NCI-H345 (cell line): ENCODE measurements around the gene TRIM9.
A peak's percentile ranks its signal among the peaks of the same experiment; 100 is the strongest.

Source experiments
- DNase-seq: peaks from one replicate; lab custom pipeline; 2025; lab: John Stamatoyannopoulos, UW

The TRIM9 gene

GRCh38 chr14:51093371-51094281 is 1.3 kb downstream of the TRIM9 start:
- DNase-seq, result peak; percentile 81

- no peak for DNase-seq
These were observed 1.9 kb downstream of the TRIM9 start for GRCh38 chr14:51092965-51093364.

GRCh38 chr14:51089278-51089677 is 5.6 kb downstream of the TRIM9 start:
- no peak for DNase-seq

GRCh38 chr14:51087031-51087441 is 7.9 kb downstream of the TRIM9 start:
- DNase-seq, result peak; percentile 7

- DNase-seq, result no peak
These were observed 8.9 kb downstream of the TRIM9 start for GRCh38 chr14:51086044-51086443.

- DNase-seq, result no peak
These were observed 9.9 kb downstream of the TRIM9 start for GRCh38 chr14:51084962-51085361.

- DNase-seq, result no peak
These were observed 10.4 kb downstream of the TRIM9 start for GRCh38 chr14:51084507-51084906.

- no peak for DNase-seq
These were observed 12.6 kb downstream of the TRIM9 start for GRCh38 chr14:51082349-51082748.

GRCh38 chr14:51081712-51082111 is 13.2 kb downstream of the TRIM9 start:
- DNase-seq, result no peak

- no peak for DNase-seq
These were observed 13.7 kb downstream of the TRIM9 start for GRCh38 chr14:51081209-51081608.

GRCh38 chr14:51080645-51081044 is 14.3 kb downstream of the TRIM9 start:
- DNase-seq, result no peak

GRCh38 chr14:51079489-51079888 is 15.4 kb downstream of the TRIM9 start:
- peak; percentile 43 for DNase-seq

GRCh38 chr14:51079085-51079484 is 15.8 kb downstream of the TRIM9 start:
- no peak for DNase-seq

GRCh38 chr14:51074701-51075385 is 20.1 kb downstream of the TRIM9 start:
- DNase-seq, result no peak

- no peak for DNase-seq
These were observed 21.2 kb downstream of the TRIM9 start for GRCh38 chr14:51073731-51074130.

GRCh38 chr14:51072976-51073375 is 21.9 kb downstream of the TRIM9 start:
- DNase-seq, result no peak

GRCh38 chr14:51071857-51072256 is 23.0 kb downstream of the TRIM9 start:
- DNase-seq, result no peak

- no peak for DNase-seq
These were observed 24.2 kb downstream of the TRIM9 start for GRCh38 chr14:51070726-51071125.

- no peak for DNase-seq
These were observed 25.9 kb downstream of the TRIM9 start for GRCh38 chr14:51069055-51069454.

- no peak for DNase-seq
These were observed 26.6 kb downstream of the TRIM9 start for GRCh38 chr14:51068268-51068667.

GRCh38 chr14:51067295-51067694 is 27.6 kb downstream of the TRIM9 start:
- no peak for DNase-seq

- DNase-seq, result no peak
These were observed 28.3 kb downstream of the TRIM9 start for GRCh38 chr14:51066576-51066975.

GRCh38 chr14:51059032-51059431 is 35.9 kb downstream of the TRIM9 start:
- DNase-seq, result no peak
